Mononuclear cell (primary cell): Measurements from ENCODE around the gene SHANK2. TPM values are rescaled to one million over a fixed set of nuclear protein-coding genes. Genes with fewer than 3 reads are reported as not detected.
"Not testable (repeated sequence)": the region's sequence is repeated elsewhere in the genome, so short reads cannot be mapped to it uniquely, and the experiment has no call there.

ENCODE experiments used
- H3K27me3 ChIP-seq: 2 replicates; pipeline ENCODE4 v1.6.0; 2011; ENCODE audit warnings: low read length, control low read depth; ENCODE audit not compliant: insufficient read depth
- H3K4me1 ChIP-seq: 2 replicates; pipeline ENCODE4 v1.5.1; 2011; ENCODE audit warnings: mild to moderate bottlenecking, low read length, control low read depth; ENCODE audit not compliant: insufficient read depth
- H3K4me3 ChIP-seq: 2 replicates; pipeline ENCODE4 v1.5.1; 2011; ENCODE audit warnings: mild to moderate bottlenecking, low read length, moderate library complexity
- H3K9me3 ChIP-seq: 2 replicates; pipeline ENCODE4 v1.5.1; 2011; ENCODE audit warnings: low read depth, mild to moderate bottlenecking, control low read depth, low read length
- total RNA-seq: library from RNA; depleted of rRNA; stranded (reverse); fragments of >200 nt; gene quantifications from one replicate; pipeline ENCODE4 v1.2.3, GENCODE V29; 2012

Gene SHANK2
- total RNA-seq, 1 donor, result 0.21 TPM

DNA sequence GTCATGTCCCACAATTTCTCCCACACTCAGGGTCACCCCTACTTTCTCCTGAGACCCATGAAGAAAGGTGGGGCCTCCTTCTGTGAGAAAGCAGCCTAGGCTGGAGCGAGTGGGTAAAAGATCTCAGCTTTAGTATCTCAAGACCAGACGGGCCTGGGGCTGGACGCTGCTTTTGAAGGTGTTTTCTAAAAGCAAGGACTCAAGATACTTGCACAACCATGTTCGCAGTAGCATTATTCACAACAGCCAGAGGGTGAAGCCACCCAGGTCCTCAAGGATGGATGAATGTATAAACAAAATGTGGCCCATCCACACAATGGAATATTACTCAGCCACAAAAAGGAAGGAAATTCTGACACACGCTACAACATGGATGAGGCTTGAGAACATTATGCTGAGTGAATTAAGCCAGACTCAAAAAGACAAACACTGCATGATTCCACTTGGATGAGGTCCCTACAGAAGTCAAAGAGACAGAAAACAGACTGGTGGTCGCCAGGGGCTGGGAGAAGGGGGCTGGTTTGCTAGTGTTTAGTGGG is 10.6 kb downstream of the SHANK2 start:
- Histone ChIP-seq H3K9me3 (no peaks in the 10 kb centered on the region), H3K4me1 (no peaks in the 10 kb centered on the region), H3K27me3 (no peaks in the 10 kb centered on the region), H3K4me3 (no peak overlapping the region)

- H3K4me1 ChIP-seq, result no peaks in the 10 kb centered on the region
- H3K9me3 ChIP-seq, result no peaks in the 10 kb centered on the region
- H3K27me3 ChIP-seq, result no peaks in the 10 kb centered on the region
- H3K4me3 ChIP-seq, result no peak overlapping the region
Measured at GRCh38 chr11:71240865-71241691, 11.3 kb downstream of the SHANK2 start.

DNA sequence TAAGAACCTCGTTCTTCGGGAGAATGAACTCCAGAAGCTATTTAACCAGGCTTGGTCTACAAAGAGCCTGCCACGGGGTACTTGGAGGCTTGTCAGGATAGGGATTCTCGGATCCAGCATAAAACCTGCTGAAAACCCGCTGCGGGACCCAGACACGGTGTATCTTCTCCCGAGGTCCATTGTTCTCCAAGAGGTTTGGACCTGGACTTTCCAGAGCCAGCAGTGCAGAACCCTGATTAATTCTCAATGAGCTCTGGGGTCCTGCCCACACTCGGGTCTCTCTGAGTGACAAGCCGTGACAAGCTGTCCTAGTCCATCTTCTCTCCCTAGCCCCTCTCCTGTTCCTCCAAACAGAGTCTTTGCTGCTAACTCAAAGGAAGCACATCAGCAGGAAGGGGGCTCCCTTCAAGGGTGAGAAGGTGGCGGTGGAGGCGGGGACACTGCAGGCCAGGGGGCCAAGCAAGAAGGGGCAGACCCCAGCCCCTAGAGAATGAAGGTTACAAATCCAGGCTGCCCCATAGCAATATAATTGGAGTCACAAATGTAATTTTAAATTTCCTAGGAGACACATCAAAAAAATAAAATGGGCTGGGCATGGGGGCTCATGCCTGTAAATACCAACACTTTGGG is 12.2 kb downstream of the SHANK2 start:
- Histone ChIP-seq H3K9me3 (no peaks in the 10 kb centered on the region), H3K4me1 (no peaks in the 10 kb centered on the region), H3K27me3 (no peaks in the 10 kb centered on the region), H3K4me3 (no peak overlapping the region)

DNA sequence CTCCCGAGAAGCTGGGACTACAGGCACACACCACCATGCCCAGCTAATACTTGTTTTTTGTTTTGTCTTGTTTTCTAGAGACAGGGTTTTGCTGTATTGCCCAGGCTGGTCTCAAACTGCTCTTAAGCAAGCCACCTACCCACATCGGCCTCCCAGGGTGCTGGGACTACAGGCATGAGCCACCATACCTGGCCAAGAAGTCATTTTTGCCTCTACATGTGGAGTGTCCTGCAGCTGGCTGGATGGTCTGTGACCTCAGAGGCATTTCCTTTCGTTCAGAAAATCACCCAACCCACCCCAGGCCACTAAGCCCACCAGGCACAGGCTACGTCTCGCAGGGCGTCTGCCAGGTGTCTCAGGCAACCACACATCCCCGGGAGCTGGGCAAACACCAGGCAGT is 12.8 kb downstream of the SHANK2 start:
- Histone ChIP-seq H3K27me3 (no peaks in the 10 kb centered on the region), H3K4me3 (no peak overlapping the region), H3K4me1 (no peaks in the 10 kb centered on the region), H3K9me3 (no peaks in the 10 kb centered on the region)

GRCh38 chr11:71238941-71239340 is 13.4 kb downstream of the SHANK2 start:
- Histone ChIP-seq H3K4me1 (no peaks in the 10 kb centered on the region), H3K4me3 (no peak overlapping the region), H3K27me3 (no peaks in the 10 kb centered on the region), H3K9me3 (no peaks in the 10 kb centered on the region)

GRCh38 chr11:71238285-71238875 is 14.0 kb downstream of the SHANK2 start:
- H3K4me3 ChIP-seq, result no peak overlapping the region
- no peaks in the 10 kb centered on the region for H3K9me3 ChIP-seq
- no peaks in the 10 kb centered on the region for H3K4me1 ChIP-seq
- no peaks in the 10 kb centered on the region for H3K27me3 ChIP-seq

DNA sequence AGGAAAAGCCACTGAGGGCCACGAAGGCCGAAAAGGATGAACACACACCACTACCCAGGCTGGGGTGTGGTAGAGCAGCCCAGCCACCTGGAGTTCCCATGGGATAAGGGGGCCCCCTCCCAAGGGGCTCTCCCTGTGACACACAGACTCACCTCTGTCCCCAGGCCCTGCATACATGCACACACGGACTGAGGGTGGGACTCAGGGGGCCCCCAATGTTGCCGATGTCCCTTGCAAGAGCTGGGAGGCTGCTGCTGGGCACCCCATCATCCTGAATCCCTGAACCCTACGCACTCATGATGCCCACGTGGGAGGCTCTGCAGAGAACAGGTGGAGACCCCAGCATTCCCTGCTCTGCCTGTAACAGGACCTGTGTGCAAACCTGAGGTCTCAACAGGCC is 14.5 kb downstream of the SHANK2 start:
- H3K9me3 ChIP-seq, result no peaks in the 10 kb centered on the region
- H3K4me1 ChIP-seq, result no peaks in the 10 kb centered on the region
- no peak overlapping the region for H3K4me3 ChIP-seq
- no peaks in the 10 kb centered on the region for H3K27me3 ChIP-seq

- Histone ChIP-seq H3K4me3 (no peak overlapping the region), H3K27me3 (no peaks in the 10 kb centered on the region), H3K9me3 (no peaks in the 10 kb centered on the region), H3K4me1 (no peaks in the 10 kb centered on the region)
Measured at GRCh38 chr11:71236836-71237475, 15.4 kb downstream of the SHANK2 start.

- Histone ChIP-seq H3K9me3 (no peaks in the 10 kb centered on the region), H3K27me3 (no peaks in the 10 kb centered on the region), H3K4me1 (no peaks in the 10 kb centered on the region), H3K4me3 (no peak overlapping the region)
Measured at GRCh38 chr11:71235719-71236118, 16.7 kb downstream of the SHANK2 start.

- not testable (repeated sequence) for H3K4me1 ChIP-seq, H3K9me3 ChIP-seq, H3K27me3 ChIP-seq, H3K4me3 ChIP-seq
Measured at GRCh38 chr11:71233896-71234852, 18.2 kb downstream of the SHANK2 start.

DNA sequence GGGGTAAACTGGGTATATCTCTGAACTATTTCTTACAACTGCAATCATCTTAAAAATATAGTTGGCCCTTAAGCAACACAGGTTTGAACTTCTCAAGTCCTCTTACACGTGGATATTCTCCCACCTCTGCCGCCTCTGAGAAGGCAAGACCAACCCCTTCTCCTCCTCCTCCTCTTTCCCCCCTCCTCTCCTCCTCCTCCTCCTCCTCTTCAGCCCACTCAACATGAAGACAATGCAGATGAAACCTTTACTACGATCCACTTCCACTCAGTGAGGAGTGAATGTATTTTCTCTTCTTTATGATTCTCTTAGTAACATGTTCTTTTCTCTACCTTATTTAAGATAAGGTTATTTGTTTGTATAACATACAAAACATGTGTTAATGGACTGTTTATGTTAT is 20.0 kb downstream of the SHANK2 start:
- Histone ChIP-seq H3K9me3 (peaks cover 6% of the 10 kb centered on the region), H3K27me3 (peaks cover 4% of the 10 kb centered on the region), H3K4me3 (no peak overlapping the region), H3K4me1 (no peaks in the 10 kb centered on the region)

DNA sequence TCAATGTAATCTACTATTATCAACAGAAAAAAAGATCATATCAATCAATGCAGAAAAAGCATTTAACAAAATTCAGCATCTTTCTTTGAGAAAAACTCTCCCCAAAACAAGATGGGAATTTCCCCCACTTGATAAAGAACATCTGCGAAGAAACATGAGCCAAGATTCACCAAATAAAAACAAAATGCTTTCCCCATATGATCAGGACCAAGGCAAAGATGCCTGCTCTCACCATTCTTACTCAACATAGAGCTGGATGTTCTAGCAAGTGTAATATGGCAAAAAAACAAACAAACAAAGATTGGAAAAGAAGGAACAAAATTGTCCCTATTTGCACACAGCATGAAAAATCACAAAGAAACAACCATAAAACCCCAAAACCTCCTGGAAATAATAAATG is 23.4 kb downstream of the SHANK2 start:
- Histone ChIP-seq H3K4me1 (no peaks in the 10 kb centered on the region), H3K9me3 (peaks cover 19% of the 10 kb centered on the region), H3K27me3 (peaks cover 4% of the 10 kb centered on the region), H3K4me3 (no peak overlapping the region)

DNA sequence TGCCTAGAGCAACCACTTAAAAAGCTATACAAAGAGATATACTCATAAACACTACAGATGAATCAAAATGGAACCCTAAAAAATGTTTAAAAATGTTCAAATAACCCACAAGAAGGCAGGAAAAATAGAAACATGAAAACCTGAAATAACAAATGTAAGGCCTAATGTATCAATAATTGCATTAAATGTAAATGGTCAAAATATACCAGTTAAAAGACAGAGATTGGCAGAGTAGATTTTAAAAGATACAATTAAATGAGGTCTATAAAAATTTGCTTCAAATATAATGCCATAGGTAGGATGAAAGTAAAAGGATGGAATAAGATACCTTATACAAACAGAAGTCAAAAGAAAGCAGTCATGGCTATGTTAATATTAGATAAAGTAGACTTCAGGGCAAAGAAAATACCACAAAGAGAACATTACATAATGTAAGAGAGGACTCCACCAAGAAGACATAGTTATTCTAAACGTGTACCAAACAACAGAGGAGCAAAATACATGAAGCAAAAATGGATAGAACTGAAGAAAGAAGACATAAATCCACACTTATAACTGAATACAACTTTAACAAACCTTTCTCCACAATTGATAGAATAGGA is 25.2 kb downstream of the SHANK2 start:
- peaks cover 19% of the 10 kb centered on the region for H3K9me3 ChIP-seq
- no peak overlapping the region for H3K4me3 ChIP-seq
- H3K4me1 ChIP-seq, result no peaks in the 10 kb centered on the region
- peaks cover 4% of the 10 kb centered on the region for H3K27me3 ChIP-seq
